ENCODE measurements around the gene GARIN3.
"Not testable (repeated sequence)": the region's sequence is repeated elsewhere in the genome, so short reads cannot be mapped to it uniquely, and the experiment has no call there.

GARIN3 gene

DNA sequence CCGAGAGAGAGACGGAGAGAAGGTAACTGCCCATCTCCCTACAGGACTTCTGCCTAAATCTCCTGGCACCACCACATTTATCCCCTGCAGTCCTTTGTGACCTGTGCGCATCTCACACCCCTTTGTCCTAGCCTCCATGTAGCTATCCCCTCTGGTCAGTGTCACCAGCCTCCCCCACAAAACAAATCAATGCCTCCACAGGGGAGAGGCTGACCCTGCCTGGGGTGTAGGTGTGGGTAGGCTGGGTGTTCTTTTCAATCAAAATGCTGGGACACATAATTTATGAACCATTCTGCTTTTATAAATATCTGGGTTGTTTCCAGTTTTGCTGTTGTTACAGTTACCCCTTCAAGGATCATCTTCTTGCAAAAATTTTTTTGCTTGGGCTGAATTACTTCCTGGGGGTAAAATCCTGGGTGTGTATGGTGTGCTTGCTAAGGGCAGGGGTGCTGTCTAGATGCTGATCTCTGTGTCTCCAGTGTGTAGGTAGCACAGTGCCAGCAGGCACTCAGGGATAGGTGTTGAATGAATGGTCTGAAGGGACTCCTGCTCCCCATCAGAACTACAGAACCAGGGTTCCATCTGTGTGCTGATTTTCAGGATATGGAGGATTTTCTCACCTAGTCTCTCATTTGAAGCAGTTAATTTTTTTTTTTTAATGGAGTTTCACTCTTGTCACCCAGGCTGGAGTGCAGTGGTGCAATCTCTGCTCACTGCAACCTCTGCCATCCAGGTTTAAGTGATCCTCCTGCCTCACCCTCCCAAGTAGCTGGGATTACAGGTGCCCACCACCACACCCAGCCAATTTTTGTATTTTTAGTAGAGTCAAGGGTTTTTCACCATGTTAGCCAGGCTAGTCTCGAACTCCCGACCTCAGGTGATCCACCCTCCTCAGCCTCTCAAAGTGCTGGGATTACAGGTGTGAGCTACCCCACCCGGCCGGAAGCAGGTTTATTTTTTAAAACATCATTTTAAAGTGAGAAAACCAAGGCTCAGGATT is at the start of gene GARIN3:
Gene GARIN3 (minus strand): TSS at position 51 of the 1,000 bp plus-strand sequence. CDS start 96 bp downstream, outside the sequence.
- no peak for DNase-seq

DNA sequence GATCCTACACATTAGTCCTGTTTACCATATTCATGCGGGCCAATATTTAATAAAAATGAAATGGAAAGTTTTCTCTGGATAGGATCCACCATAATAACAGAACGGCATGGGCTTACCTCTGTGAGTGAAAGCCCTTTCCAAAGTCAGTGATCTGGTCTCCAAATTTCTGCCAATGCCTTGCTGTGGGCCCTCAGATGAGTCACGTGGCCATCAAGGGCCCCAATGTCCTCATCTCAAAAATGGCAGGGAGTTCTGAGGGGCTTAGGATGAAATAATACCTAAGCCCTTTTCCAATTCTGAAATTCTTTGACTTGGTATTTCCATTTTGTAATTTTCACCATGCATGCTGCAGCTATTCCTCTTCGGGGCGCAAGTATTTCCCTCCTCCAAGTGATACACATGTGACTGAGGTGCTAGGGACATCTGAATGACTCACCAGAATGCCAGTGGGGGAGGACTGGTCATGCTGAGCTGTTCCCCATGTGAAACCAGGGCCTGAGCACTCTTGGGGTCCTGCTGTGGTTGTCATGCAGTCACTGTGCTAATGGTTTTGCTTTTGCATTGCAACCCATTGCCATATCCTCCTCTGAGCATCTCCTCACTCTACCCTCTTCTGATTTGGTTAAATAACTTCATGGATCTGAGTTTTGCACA is 49.6 kb upstream of the GARIN3 start:
- no peak for DNase-seq

DNA sequence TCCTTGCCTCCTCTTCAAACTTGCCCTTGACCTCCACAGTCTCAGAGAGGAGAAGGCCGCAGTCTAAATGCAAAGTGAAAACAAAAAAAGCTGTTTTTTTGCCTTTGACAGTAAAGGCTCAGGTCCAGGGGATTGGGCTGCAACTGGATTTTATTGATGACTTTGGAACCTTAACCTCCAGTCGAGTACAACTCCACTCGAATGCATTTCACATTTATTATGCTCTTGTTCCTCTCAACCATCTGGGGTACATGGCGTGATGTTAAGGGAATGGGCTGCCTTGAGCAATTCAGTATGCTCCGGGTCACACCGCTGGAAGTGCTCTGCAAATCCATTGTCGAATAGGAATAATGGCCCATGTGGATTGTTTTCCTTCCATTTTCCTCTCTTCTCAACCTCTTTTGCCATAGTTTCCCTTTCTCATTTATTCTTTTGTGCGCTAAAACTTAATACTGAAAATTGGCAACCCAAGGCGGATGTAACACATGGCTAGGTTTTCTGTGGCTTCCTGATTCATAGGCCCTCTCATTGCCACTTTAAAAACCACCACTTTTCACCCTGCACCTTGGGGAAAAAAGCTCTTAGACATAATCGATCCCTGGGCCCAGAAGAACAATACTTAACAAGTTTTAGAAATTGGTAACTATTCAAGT is 48.9 kb upstream of the GARIN3 start:
- no peak for DNase-seq

DNA sequence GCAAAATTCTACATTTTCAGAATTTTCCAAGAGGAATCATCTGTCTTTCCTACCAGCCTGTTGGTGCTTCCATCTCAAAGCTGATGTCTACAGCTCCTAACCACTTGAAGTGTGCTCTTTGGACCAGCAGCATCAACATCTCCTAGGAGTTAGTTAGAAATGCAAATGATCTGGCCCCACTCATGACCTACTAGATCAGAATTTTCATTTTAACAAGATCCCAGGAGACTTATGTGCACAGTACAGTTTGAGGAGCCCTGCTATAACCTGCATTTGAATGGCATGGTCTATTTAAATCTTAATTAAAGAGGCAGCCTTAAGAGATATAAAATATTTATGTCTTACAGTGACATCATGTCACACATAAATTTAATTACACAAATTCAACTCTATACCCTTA is 48.4 kb upstream of the GARIN3 start:
- no peak for DNase-seq

DNA sequence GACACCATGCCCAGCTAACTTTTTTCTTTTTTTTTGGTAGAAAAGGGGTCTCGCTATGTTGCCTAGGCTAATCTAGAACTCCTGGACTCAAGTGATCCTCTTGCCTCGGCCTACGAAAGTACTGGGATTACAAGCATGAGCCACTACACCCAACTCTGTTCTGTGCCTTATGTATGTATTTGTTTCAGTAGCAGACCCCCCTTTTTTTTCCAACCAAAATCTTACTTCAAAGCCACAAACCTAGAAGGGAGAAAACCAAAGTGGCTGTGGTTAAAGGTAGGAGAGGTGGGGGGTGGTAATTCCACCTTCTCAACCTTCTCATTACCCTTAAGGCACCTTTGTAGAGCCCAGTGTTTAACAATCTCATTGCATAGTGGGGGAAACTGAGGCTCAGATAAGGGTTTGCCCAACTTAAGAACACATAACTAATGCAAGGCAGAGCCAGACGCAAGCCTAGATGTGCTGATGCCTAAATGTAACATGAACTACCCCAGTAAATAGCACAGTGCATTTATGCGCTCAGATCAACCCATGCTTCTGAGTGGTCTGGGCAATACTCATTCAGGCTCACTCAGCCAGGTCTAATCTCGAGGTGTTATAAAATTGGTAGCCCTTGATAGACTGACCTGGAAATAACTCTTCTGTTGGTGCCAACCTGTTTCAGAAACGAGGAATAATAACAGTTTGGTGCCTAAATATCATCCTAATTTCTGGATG is 47.6 kb upstream of the GARIN3 start:
- DNase-seq = no peak

DNA sequence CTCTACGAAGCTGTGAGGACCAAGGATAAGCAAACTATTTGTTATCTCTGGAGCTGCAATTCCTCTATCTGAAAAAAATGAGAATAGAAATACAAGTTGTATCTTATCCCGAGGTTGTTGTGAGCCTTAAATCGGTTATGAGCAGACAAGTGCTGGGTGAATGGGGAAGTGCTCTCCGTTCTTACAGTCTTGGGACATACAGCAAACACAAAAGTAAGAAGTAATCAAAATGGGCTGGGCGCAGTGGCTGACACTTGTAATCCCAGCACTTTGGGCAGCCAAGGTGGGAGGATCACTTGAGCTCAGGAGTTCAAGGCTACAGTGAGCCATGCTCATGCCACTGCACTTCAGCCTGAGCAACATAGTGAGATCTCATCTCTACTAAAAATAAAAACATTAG is 46.2 kb upstream of the GARIN3 start:
- DNase-seq = no peak

DNA sequence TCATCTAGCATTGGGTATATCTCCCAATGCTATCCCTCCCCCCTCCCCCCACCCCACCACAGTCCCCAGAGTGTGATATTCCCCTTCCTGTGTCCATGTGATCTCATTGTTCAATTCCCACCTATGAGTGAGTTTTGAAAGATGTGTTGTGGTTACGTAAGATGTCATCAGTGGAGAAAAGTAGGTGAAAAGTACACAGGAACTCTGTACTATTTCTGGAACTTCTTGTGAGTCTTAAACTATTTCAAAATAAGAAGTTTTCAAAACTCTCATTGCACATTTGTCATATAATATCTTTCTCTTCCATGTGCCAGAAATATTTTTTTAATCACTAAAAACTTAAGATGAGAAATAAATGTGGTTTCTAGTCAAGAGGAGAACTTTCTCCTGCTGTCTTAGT is 44.6 kb upstream of the GARIN3 start:
- not testable (repeated sequence) for DNase-seq

DNA sequence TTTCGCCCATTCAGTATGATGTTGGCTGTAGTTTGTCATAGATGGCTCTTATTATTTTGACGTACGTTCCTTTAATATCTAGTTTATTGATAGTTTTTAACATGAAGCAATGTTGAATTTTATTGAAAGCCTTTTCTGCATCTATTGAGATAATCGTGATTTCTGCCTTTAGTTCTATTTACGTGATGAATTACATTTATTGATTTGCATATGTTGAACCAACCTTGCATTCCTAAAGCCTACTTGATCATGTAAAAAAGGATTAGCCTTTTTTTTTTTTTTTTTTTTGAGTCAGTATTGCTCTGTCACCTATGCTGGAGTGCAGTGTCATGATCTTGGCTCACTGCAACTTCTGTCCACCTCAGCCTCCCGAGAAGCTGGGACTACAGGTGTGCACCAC is 39.6 kb upstream of the GARIN3 start:
- no peak for DNase-seq

DNA sequence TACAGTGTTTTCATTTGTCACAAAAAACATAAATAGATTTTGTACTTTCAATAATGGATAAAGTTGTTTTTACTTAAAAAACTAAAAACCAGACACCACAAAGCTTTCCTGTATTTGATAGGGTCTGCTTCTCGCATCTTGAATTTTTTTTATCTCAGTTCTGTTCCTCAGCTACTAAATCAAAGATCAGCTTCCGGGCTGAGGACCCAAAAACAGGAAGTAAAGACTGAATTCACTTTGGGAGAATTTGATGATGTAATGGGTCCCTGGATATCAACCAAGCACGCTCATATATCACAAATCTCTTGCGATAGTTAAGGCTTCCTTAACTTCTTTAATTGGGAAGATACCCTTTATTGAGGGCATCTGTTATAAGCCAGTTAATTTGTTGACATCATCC is 38.7 kb upstream of the GARIN3 start:
- DNase-seq = no peak

DNA sequence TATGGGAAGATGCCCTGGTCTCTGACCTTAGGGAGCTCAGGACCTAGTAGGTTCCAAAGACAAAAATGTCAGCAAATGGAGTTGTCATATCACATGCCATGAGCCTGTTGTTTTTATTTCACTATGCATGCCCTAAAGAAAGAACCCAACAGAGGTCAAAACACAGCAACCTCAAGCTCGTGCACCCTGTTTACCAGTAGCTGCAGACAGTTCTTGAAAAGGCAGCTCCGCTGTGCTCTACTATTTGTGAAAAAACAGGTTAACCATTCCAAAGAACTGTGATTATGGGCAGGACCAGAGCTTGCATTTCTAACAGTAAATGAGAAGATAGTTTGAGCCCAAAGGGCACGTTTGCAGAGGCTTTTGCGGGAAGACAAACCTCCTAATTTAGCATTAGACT is 37.4 kb upstream of the GARIN3 start:
- no peak for DNase-seq

DNA sequence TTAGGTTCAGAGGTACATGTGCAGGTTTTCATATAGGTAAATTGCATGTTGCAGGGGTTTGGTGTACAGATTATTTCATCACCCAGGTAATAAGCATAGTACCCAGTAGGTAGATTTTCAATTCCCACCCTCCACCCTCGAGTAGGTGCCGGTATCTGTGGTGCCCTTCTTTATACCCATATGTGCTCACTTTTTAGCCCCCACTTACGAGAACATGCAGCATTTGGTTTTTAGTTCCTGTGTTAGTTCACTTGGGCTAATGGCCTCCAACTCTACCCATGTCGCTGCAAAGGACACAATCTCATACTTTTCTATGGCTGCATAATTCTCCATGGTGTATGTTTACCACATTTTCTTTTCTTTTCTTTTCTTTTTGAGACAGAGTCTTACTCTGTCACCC is 35.8 kb upstream of the GARIN3 start:
- DNase-seq = no peak

DNA sequence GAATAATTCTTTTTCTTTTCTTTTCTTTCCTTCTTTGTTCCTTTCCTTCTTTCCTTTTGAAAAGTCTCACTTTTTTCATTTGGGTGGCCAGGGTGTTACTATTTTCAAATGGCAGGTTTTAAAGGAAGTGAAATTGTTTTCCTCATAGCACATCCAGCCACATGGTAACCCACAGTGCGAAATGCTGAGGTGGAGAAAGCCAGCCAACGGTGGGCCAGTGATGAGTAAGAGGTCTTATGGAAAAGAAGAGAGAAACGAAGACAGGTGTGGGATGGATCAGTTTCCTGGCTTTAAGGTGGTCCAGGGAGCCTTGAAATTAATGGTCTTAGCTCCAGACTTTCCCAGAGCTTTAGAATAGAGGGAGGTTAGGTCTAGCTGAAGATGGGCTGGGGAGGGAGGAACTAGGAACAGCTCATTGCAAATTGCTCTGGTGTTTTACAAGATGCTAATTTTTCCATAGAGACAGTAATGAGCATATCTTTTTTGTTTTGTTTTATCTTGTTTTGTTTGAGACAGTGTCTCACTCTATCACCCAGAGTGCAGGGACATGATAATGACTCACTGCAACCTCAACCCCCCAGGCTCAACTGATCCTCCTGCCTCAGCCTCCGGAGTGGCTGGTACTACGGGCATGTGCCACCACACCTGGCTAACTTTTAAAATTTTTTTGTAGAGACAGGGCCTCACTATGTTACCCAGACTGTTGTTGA is 32.4 kb upstream of the GARIN3 start:
- DNase-seq = no peak

DNA sequence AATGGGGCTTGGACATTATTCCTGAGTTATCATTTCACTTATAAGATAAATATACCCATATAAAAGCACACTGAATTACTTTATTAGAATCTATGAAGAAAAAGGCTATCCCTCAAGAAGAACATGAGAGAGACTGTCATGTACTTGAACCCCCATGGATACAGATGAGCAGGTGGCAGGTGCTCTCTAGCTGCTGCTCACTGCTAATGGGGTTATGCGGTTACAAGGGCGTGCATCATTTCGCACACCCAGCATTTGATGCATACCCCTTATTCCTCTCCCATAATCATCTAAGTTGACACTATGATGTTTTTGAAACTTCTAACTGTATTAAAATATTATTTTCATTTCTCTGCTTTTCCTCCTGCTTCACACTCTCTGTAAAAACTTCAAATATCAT is 31.0 kb upstream of the GARIN3 start:
- DNase-seq = no peak

DNA sequence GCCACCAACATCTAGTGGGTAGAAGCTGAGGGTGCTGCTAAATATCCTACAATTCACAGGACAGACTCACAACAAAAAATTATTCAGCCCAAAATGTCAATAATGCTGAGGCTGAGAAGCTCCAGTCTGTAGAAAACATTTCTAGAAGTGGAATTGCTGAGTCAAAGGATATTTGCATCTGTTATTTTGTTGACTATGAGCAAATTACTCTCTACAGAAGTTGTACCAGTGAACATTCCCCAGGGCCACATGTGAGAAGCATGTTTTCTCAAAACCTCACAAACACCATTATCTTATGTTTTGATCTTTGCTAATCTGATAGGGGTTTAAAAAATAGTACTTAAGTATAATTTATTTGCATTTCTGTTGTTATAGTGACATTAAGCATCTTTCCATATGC is 30.0 kb upstream of the GARIN3 start:
- DNase-seq = no peak

DNA sequence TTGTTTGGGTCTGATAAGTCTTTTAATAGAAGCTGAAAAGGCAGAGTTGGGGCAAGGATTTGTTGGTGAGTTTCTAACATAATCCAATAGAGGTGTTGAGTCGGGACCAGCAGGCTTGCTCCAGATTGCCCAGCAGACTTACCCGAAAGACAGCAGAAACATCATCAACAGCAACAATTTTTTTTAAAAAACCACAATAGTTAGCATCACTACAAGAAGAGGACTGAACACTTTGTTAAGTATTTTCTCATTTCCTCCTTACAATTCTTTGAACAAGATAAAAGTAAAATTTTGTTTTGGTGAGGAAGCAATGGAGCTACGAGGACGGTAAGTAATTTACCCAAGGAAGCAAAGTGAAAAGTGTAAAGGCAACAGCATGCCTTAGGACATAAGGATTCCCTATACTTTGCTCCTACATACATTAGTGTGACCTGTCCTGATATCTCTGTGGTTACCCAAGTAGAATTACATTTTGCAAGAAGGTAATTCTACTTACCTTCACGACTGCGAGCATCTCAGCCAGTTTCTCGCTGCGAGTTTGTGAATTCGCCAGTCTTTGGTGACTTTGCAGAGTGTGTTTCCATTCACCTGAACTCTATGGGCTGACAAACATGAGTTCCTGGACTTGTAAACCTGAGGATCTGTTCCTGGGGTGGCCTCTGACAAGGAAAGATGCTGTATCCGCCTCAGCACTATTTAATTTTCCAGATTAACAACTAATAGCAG is 27.8 kb upstream of the GARIN3 start:
- DNase-seq = no peak

DNA sequence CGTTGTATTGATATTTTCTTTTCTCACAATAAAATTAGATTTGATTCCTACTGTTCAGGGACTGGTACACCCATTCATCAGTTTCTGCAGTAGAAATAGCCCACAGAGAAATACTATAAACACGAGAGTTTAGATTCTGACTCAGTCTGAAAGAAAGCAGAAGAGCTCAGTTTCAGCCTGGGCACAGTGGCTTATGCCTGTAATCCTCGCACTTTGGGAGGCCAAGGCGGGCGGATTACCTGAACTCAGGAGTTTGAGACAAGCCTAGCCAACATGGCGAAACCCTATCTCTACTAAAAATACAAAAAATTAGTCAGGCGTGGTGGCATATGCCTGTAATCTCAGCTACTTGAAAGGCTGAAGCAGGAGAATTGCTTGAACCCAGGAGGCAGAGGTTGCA is 23.2 kb upstream of the GARIN3 start:
- no peak for DNase-seq

DNA sequence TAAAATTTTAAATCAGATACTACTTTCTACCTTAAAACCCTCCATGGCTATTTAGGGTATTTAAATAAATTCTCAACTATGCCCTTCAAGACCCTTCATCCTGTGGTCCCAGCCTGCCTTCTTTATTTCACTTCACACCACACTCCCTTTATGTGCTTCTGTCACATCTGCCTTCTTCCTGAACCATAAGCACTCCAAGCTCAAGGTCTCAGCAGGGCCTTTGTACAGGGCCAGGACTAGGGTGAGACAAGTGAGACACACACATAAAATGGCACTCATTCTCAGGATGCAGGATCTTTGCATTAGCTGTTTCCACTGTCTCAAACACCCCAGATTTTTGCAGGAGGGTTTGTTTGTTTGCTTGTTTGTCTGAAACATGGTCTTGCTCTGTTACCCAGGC is 22.2 kb upstream of the GARIN3 start:
- no peak for DNase-seq

DNA sequence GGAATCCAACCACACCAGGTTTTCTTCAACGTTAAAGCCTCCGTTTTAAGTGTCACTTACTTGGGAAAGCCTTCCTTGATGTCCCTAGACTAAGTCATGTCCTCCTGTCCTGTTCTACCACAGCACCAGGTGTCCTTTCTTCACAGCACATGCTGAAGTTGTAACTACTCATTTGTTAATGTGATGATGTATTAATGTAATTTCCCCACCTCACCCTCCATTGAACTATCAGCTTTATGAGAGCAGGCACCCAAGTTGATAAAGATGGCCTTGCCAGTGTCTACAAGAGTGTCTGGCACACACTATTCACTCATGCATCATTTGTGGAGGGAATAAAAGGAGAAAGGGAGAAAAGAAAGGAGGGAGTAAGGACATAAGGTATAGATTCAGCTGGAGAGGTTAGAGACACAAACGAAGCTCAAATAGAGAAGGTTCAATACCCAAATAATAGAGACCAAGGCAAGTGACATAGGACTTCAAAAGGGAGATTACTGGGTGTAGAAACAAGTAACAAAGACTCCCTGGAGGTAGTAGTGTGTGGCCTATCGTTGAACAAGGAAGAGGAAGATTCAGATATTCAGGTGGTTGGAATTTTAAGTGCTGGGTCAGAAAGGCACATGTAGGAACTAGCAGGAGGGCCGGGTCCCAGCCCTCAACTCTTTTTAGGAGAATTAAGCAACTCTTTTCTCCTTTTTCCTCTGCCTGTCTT is 21.1 kb upstream of the GARIN3 start:
- no peak for DNase-seq

DNA sequence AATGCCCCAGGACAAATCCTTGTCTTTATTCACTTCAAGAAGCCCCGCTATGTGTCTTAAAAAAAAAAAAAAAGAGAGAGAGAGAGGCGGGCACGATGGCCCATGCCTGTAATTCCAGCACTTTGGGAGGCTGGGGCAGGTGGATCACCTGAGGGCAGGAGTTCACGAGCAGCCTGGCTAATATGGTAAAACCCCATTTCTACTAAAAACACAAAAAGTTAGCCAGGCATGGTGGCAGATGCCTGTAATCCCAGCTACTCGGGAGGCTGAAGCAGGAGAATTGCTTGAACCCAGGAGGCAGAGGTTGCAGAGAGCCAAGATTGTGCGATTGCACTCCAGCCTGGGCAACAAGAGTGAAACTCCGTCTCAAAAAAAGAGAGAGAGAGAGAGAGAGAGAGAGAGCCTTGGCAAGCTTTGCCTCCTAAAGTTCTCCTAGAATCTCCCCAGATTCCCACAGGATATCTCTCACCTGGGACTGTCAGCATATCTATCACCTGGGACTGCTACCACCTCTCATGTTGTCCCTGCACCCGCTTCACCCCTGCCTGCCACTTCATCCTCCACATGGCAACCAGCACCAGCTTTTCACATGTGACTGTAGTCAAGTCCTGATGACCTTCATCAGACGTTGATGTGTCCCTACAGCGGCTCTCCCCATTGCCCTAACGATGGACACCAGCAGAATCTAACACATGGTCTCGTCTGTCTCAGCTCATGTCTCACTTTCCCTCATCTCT is 20.4 kb upstream of the GARIN3 start:
- DNase-seq = no peak

DNA sequence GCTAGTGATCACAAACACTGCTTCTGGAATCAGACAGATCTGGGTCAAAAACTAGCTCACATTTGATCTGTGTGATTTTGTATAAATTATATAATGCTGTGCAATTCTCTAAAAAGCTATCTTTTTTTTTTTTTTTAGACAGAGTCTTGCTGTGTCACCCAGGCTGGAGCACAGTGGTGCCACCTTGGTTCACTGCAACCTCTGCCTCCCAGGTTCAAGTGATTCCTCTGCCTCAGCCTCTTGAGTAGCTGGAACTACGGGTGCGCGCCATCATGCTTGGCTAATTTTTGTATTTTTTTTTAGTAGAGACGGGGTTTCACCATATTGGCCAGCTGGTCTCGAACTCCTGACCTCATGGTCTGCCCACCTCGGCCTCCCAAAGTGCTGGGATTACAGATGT is 19.1 kb upstream of the GARIN3 start:
- not testable (repeated sequence) for DNase-seq

All from NCI-H2029 (cell line).